Pancreas (tissue), 10 donors: ENCODE measurements around the gene HOXC9. TPM values are rescaled to one million over a fixed set of nuclear protein-coding genes. Genes with fewer than 3 reads are reported as not detected.
A peak's percentile ranks its signal among the peaks of the same experiment; 100 is the strongest.
"Not testable (repeated sequence)": the region's sequence is repeated elsewhere in the genome, so short reads cannot be mapped to it uniquely, and the experiment has no call there.

ENCODE experiments used
- ATAC-seq, 4 donors: fragments of 200-7000 bp; cut with Tn5 transposase; one replicate each; pipeline versions ENCODE4 v1.8.0 to v1.9.1; 2020; ENCODE audit warnings: mild to moderate bottlenecking in 4 of 4, moderate library complexity in 4 of 4
- DNase-seq, 6 donors: peaks; one replicate each; pipeline ENCODE4 v3.0.0-alpha.2; 2020
- FAIRE-seq: peaks from 2 replicates; lab custom pipeline; 2012; peaks lifted over from hg19 to GRCh38; lab: Jason Lieb, UNC
- H3K27ac ChIP-seq, 4 donors: fragments of 200-600 bp; sonication (generic); 1 replicate in 3 of 4; 2 replicates in 1 of 4; pipeline versions ENCODE4 v1.5.0 to v1.8.0; 2020
- H3K27me3 ChIP-seq, 4 donors: fragments of 200-600 bp; one replicate each; pipeline ENCODE4 v1.8.0; 2021
- H3K36me3 ChIP-seq, 3 donors: fragments of 200-600 bp; sonication (generic) in 1 of 3; one replicate each; pipeline versions ENCODE4 v1.5.0 to v1.8.0; 2020 to 2021
- H3K4me1 ChIP-seq, 3 donors: fragments of 200-600 bp; one replicate each; pipeline ENCODE4 v1.8.0; 2021
- H3K4me3 ChIP-seq, 4 donors: fragments of 200-600 bp; sonication (generic) in 2 of 4; one replicate each; pipeline versions ENCODE4 v1.5.0 to v1.8.0; 2020 to 2021
- H3K9me3 ChIP-seq, 4 donors: fragments of 200-600 bp; one replicate each; pipeline ENCODE4 v1.8.0; 2021
- CTCF ChIP-seq, 4 donors: fragments of 200-600 bp; sonication (generic) in 3 of 4; IDR thresholded peaks; one replicate each; pipeline versions ENCODE4 v1.5.0 to v1.8.0; 2021; ENCODE audit warnings: antibody characterized with exemption in 4 of 4
- WGBS, 2 donors: extraction: QIAGEN DNeasy Blood & Tissue Kit; methylation state at CpG; one replicate each; pipeline ENCODE4 v1.1.7; 2013; 5-methylcytosine and 5-hydroxymethylcytosine counted together
- intact Hi-C, 3 donors: fragments of 100-400 bp; cut with DNase I; formaldehyde crosslinking; loops; one replicate each; pipeline versions ENCODE4 v1.11.1 to v1.14.2; 2022
- polyA plus RNA-seq, 2 donors: library from polyadenylated mRNA; stranded (reverse); fragments of 200-250 nt; gene quantifications; one replicate each; pipeline ENCODE4 v1.2.3, GENCODE V29; 2013
- total RNA-seq, 6 donors: library from RNA; stranded (reverse); fragmentation: NEBNext Ultra II Directional in 4 of 6; extraction: Animal tissue kit (Norgen Biotek cat#: 25700) in 4 of 6; gene quantifications; one replicate each; pipeline versions ENCODE4 v1.2.1 to v1.2.4, GENCODE V29; 2021 to 2023
- donor health status: healthy with polysubstance abuse.
- donor health status: DM: no; HTN: no; CAD: no; lungs with moderate emphysema.
- donor health status: DM: no; HTN: no; CAD: no.
- donor health status: control.
- donor health status: control.
- donor health status: Bipolar disorder and iron deficiency.
- donor health status: DM: yes; HTN: yes; CAD: no.
- donor health status: DM: no; HTN: no; CAD: no.
- donor health status: DM: no; HTN: no; CAD: no.
- donor health status: DM: yes; HTN: yes; CAD: no.

HOXC9 gene
- total and polyA plus RNA-seq, 8 donors = 0.19 to 0.27 (median 0.26) TPM; not detected in 5

DNA sequence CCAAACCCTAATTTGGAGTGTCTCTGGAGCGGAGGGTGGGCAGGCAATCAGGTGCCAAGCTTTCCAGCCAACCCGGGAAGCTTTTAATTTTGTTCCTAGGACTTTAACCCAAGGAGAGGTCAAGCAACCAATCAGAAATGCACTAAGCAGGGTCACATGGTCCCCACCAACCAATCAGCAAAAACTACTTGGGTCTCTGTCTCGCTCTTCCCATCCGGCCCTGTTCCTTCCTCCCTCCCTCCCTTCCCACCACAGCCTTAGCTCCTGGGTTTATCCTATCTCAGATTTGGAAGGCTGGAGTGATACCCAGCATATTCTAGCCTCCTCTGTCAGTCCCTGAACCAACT, 40.2 kb downstream of the HOXC9 start:
- intact Hi-C loops = no loop called here
- H3K9me3 ChIP-seq = no peaks in the 10 kb centered on the region
- H3K27me3 ChIP-seq = peaks cover 0 to 6% (median 2%) of the 10 kb centered on the region in 4 donors
- FAIRE-seq (no peak), DNase-seq (no peak), ATAC-seq (peak in 2 of 4 donors; percentile 36 to 42)
- 50 to 56% methylated on average over 4 of the region's 4 CpGs for WGBS, 2 donors
- H3K36me3 ChIP-seq = no peaks in the 10 kb centered on the region
- H3K27ac ChIP-seq = no peak overlapping the region
- H3K4me3 ChIP-seq = no peak overlapping the region
- TF ChIP-seq CTCF (IDR thresholded peaks at IDR 0.05) = no peak
- no peaks in the 10 kb centered on the region for H3K4me1 ChIP-seq

DNA sequence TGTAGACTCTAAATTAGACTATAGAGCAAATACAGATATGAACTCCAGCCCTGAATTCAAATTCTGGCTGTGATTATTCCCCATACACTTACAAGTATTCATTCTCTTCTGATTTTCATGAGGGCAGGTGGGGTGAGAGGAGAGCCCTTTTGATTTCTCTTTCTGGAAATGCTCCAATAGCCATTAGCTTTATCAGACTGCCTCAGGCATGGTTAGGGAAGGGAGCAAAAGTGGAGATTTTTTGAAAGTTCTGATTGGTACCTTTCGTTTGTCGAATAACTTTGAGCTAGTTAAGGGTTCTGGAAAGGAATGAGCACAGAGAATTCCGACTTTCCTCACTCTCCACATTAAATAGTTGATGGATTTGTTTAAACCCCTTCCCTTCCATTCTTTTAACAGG, 40.7 kb downstream of the HOXC9 start:
- no peaks in the 10 kb centered on the region for H3K4me1 ChIP-seq
- H3K27me3 ChIP-seq = peaks cover 0 to 11% (median 4%) of the 10 kb centered on the region in 4 donors
- H3K9me3 ChIP-seq = no peaks in the 10 kb centered on the region
- no peak for ATAC-seq
- intact Hi-C loops = no loop called here
- H3K36me3 ChIP-seq = no peaks in the 10 kb centered on the region
- no peak overlapping the region for H3K27ac ChIP-seq
- TF ChIP-seq CTCF (IDR thresholded peaks at IDR 0.05) = no peak
- FAIRE-seq = no peak
- 31 to 50% methylated on average over 3 of the region's 3 CpGs for WGBS, 2 donors
- no peak for DNase-seq
- H3K4me3 ChIP-seq = no peak overlapping the region

DNA sequence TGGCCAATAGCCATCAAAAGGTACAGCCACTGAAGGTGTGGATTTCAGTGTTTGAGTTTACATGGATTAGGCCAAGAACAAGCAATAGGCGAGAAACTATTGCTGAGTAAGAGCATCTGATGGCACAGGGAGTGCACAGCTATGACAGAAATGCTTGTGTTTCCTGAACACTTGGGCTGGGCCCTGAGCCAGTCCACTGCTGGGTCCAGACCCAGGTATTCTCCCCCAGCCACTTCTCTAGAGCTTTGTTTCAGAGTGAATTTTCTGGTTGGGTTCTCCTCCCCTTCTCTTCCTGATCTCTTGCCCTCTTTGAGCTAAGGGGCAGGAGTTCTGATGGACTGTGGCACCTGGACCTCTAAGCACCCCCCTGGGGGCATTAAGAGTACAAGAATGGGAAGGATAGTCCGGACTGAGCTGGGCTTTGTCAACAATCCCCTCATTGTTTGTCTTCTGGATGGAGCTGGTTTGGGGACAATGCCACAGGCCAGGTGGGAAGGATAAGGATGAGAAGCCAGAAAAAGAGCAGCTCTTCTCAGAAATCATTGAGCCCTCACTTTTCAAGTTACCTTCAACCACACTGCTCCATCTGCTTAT, 41.2 kb downstream of the HOXC9 start:
- H3K27ac ChIP-seq = no peak overlapping the region
- no peak overlapping the region for H3K4me3 ChIP-seq
- intact Hi-C loops = no loop called here
- H3K9me3 ChIP-seq = no peaks in the 10 kb centered on the region
- no peaks in the 10 kb centered on the region for H3K4me1 ChIP-seq
- 43 to 47% methylated on average over 2 of the region's 2 CpGs for WGBS, 2 donors
- peaks cover 0 to 15% (median 7%) of the 10 kb centered on the region in 4 donors for H3K27me3 ChIP-seq
- DNase-seq (no peak), ATAC-seq (no peak), FAIRE-seq (no peak)
- no peaks in the 10 kb centered on the region for H3K36me3 ChIP-seq
- TF ChIP-seq CTCF (IDR thresholded peaks at IDR 0.05) = no peak

- H3K36me3 ChIP-seq, H3K9me3 ChIP-seq, intact Hi-C loops, H3K4me3 ChIP-seq, H3K4me1 ChIP-seq, H3K27ac ChIP-seq, FAIRE-seq, ATAC-seq, DNase-seq: not testable (repeated sequence)
- 47 to 50% methylated on average over 6 of the region's 6 CpGs for WGBS, 2 donors
- H3K27me3 ChIP-seq = peaks cover 0 to 20% (median 7%) of the 10 kb centered on the region in 4 donors
These were observed 42.1 kb downstream of the HOXC9 start for GRCh38 chr12:54042033-54042432.

DNA sequence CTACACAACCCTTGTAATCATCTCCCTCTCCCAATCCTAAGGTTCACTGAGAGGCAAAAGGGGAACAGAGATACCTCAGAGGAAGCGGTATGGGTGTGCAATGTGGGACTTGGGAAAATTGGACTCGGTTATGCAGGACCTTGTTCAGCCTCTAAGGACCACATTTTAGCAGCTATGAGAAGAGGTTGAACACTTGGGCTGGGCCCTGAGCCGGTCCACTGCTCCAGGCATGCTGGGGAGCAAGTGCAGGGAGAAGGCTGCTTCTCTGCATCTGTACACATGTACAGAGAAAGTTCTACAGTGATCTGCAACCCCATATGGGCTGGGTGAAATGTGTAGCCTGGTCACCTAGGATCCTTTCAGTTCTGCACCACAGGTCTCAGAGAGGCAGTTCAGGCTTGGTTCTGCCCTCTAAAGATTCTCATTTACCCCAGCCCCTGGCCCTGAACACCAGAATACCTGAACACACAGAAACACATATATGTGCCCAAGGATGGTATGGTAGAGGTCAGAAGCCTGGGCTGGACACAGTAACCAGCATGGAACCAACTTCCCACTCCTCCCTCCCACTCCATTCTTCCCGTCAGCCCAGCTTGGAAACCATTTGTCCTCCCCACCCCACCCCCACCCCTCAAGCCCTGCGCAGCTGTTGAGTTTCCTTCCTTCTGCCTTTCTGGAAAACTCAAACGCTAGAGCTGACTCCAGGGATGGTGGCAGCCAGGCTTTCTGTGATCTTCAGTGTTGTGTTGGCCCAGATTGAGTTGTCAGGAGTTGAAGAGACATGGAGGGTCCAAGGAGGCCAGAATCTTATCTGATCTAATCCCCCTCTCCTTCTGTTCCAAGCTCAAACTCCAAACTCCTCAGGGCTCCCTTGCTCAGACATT, 43.3 kb downstream of the HOXC9 start:
- intact Hi-C loops = no loop called here
- DNase-seq (no peak), FAIRE-seq (no peak), ATAC-seq (no peak)
- Histone ChIP-seq H3K27me3 (peaks cover 0 to 26% (median 9%) of the 10 kb centered on the region in 4 donors), H3K4me3 (no peak overlapping the region), H3K27ac (no peak overlapping the region), H3K9me3 (no peaks in the 10 kb centered on the region), H3K4me1 (peaks cover 0 to 6% (median 3%) of the 10 kb centered on the region in 3 donors), H3K36me3 (no peaks in the 10 kb centered on the region)
- 37 to 46% methylated on average over 6 of the region's 6 CpGs for WGBS, 2 donors
- TF ChIP-seq CTCF (IDR thresholded peaks at IDR 0.05) = no peak
